ENCODE data around the gene OLFM3. TPM values are rescaled to one million over a fixed set of nuclear protein-coding genes. Genes with fewer than 3 reads are reported as not detected.
A peak's percentile ranks its signal among the peaks of the same experiment; 100 is the strongest.

Gene OLFM3
- total RNA-seq, 4 donors from 2014 or later: not detected

DNA sequence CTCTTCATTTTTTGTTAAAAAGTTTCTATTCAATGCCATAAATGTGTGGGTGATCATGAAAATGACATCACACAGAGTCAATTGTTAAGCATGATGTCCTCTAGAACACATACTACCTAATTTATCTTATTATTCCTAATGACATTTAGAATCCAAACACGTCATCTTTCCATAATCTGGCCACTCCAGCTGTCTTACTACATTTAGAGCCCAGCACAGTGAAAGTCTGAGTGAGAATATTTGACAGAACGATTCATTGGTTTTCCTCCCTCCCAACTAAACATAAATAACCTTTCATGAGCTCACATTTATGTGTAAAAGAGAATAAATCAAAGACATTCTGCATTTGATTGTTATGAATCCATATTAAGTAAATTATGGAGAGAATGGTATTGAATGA lies 160.7 kb downstream of the OLFM3 start:
- no peak for DNase-seq
- WGBS, 2 donors: 18 to 20% methylated on average over 2 of the region's 2 CpGs
- H3K36me3 ChIP-seq: no peaks in the 10 kb centered on the region
- H3K4me3 ChIP-seq: no peak overlapping the region
- intact Hi-C loops (cut with DNase I): no loop called here
- H3K27ac ChIP-seq: no peak overlapping the region
- no peaks in the 10 kb centered on the region for H3K27me3 ChIP-seq
- TF ChIP-seq, protein P1, sequence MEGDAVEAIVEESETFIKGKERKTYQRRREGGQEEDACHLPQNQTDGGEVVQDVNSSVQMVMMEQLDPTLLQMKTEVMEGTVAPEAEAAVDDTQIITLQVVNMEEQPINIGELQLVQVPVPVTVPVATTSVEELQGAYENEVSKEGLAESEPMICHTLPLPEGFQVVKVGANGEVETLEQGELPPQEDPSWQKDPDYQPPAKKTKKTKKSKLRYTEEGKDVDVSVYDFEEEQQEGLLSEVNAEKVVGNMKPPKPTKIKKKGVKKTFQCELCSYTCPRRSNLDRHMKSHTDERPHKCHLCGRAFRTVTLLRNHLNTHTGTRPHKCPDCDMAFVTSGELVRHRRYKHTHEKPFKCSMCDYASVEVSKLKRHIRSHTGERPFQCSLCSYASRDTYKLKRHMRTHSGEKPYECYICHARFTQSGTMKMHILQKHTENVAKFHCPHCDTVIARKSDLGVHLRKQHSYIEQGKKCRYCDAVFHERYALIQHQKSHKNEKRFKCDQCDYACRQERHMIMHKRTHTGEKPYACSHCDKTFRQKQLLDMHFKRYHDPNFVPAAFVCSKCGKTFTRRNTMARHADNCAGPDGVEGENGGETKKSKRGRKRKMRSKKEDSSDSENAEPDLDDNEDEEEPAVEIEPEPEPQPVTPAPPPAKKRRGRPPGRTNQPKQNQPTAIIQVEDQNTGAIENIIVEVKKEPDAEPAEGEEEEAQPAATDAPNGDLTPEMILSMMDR (IDR thresholded peaks at IDR 0.05): no peak
- no peak for TF ChIP-seq POLR2A (IDR thresholded peaks at IDR 0.05)
- no peaks in the 10 kb centered on the region for H3K4me1 ChIP-seq
- H3K9me3 ChIP-seq: no peaks in the 10 kb centered on the region

GRCh38 chr1:101833312-101833711 lies 163.4 kb downstream of the OLFM3 start:
- Histone ChIP-seq H3K27ac (no peak overlapping the region), H3K4me3 (no peak overlapping the region), H3K9me3 (no peaks in the 10 kb centered on the region), H3K4me1 (no peaks in the 10 kb centered on the region), H3K27me3 (no peaks in the 10 kb centered on the region), H3K36me3 (no peaks in the 10 kb centered on the region)
- TF ChIP-seq POLR2A (IDR thresholded peaks at IDR 0.05): no peak
- TF ChIP-seq, protein P1 (IDR thresholded peaks at IDR 0.05): no peak
- intact Hi-C loops (cut with DNase I): no loop called here
- no peak for DNase-seq
- WGBS, 2 donors: 49 to 54% methylated on average over 3 to 4 of the region's 4 CpGs

DNA sequence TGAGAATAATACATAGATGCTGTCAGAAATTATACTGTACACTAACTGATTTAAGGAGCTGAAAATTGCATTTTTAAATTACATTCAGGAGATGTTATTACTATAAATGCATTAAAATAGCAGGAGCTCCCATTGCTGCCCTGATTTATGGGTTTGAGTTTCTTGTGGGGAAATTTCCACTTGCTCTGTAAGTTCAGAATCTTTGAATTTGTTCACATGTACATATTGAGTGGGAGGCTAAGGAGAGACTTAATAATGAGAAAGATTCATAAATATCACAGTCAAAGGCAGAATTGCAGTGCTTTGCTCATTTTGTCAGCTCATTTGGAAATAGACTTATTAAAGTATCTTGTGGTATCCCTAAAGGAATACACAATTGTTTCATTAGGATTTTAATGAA lies 170.3 kb downstream of the OLFM3 start:
- H3K27ac ChIP-seq: no peak overlapping the region
- no peaks in the 10 kb centered on the region for H3K27me3 ChIP-seq
- intact Hi-C loops (cut with DNase I): no loop called here
- no peak overlapping the region for H3K4me3 ChIP-seq
- no peaks in the 10 kb centered on the region for H3K9me3 ChIP-seq
- TF ChIP-seq, protein P1 (IDR thresholded peaks at IDR 0.05): no peak
- no peak for TF ChIP-seq POLR2A (IDR thresholded peaks at IDR 0.05)
- no peaks in the 10 kb centered on the region for H3K4me1 ChIP-seq
- no peak for DNase-seq
- no peaks in the 10 kb centered on the region for H3K36me3 ChIP-seq

- Histone ChIP-seq H3K27ac (no peak overlapping the region), H3K27me3 (no peaks in the 10 kb centered on the region), H3K4me1 (no peaks in the 10 kb centered on the region), H3K36me3 (no peaks in the 10 kb centered on the region), H3K9me3 (no peaks in the 10 kb centered on the region), H3K4me3 (no peak overlapping the region)
- TF ChIP-seq, protein P1 (IDR thresholded peaks at IDR 0.05): peak in 1 of 6 experiments; percentile 8
- no peak for TF ChIP-seq POLR2A (IDR thresholded peaks at IDR 0.05)
- DNase-seq: no peak
- intact Hi-C loops (cut with DNase I): no loop called here
- WGBS, 2 donors: 38 to 39% methylated on average over 1 of the region's 1 CpG
Observed at GRCh38 chr1:101820071-101820470, 176.7 kb downstream of the OLFM3 start.

DNA sequence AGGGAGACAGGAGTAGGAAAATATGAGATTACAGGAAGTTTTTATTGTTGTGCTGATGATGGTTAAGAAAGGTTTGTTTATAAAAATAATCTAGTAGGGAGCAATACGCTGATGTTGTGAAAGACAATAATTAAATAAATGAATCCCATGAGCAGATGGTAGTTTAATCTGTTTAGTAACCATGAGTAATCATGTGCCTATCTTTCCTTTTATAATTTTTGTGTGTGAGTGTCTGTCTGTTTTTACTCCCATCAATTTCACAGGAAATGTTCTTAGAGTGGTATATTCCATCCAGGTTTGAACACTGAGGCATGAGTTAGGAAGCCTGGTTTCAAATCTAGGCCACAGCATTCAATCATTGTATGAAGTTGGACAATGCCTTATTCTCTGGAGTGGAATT lies 180.5 kb downstream of the OLFM3 start:
- Histone ChIP-seq H3K4me3 (no peak overlapping the region), H3K36me3 (no peaks in the 10 kb centered on the region), H3K27me3 (no peaks in the 10 kb centered on the region), H3K9me3 (no peaks in the 10 kb centered on the region), H3K4me1 (no peaks in the 10 kb centered on the region), H3K27ac (no peak overlapping the region)
- 52 to 56% methylated on average over 1 of the region's 1 CpG for WGBS, 2 donors
- DNase-seq: no peak
- TF ChIP-seq, protein P1 (IDR thresholded peaks at IDR 0.05): no peak
- TF ChIP-seq POLR2A (IDR thresholded peaks at IDR 0.05): no peak
- intact Hi-C loops (cut with DNase I): no loop called here

Data from esophagus squamous epithelium (tissue), 5 donors.